Umbilical cord (tissue), 2 donors: Measurements from ENCODE around the gene TCF7. TPM values are rescaled to one million over a fixed set of nuclear protein-coding genes. Genes with fewer than 3 reads are reported as not detected.
A peak's percentile ranks its signal among the peaks of the same experiment; 100 is the strongest.

Source experiments
- DNase-seq: peaks from one replicate; pipeline ENCODE4 v3.0.0-alpha.2; 2015; ENCODE audit warnings: low spot score
- total RNA-seq: library from RNA; depleted of rRNA; stranded (reverse); fragments of >200 nt; gene quantifications from one replicate; pipeline ENCODE4 v1.2.3, GENCODE V29; 2014; ENCODE audit warnings: low replicate concordance; ENCODE audit not compliant: insufficient read depth

The TCF7 gene
- total RNA-seq, 1 donor from 2014 or later: 0.96 TPM

- DNase-seq: no peak
These were observed 1.1 kb upstream of the TCF7 start for GRCh38 chr5:134113363-134113889.

GRCh38 chr5:134114886-134115805, 665 bp downstream of the TCF7 start:
- DNase-seq: no peak

GRCh38 chr5:134115806-134116175, 1.3 kb downstream of the TCF7 start:
- DNase-seq: no peak

GRCh38 chr5:134116286-134116685, 1.8 kb downstream of the TCF7 start:
- DNase-seq: no peak

- DNase-seq: no peak
These were observed 2.6 kb downstream of the TCF7 start for GRCh38 chr5:134116789-134117761.

- DNase-seq: no peak
These were observed 3.8 kb downstream of the TCF7 start for GRCh38 chr5:134118212-134118835.

GRCh38 chr5:134119720-134120119, 5.2 kb downstream of the TCF7 start:
- no peak for DNase-seq

- DNase-seq: no peak
These were observed 6.1 kb downstream of the TCF7 start for GRCh38 chr5:134120386-134121138.

GRCh38 chr5:134122530-134122929, 8.0 kb downstream of the TCF7 start:
- no peak for DNase-seq

GRCh38 chr5:134123360-134123759, 8.9 kb downstream of the TCF7 start:
- no peak for DNase-seq

GRCh38 chr5:134124289-134125038, 10.0 kb downstream of the TCF7 start:
- no peak for DNase-seq

GRCh38 chr5:134125039-134126015, 10.8 kb downstream of the TCF7 start:
- peak; percentile 21 for DNase-seq

- DNase-seq: no peak
These were observed 12.9 kb downstream of the TCF7 start for GRCh38 chr5:134127376-134127861.

- no peak for DNase-seq
These were observed 13.6 kb downstream of the TCF7 start for GRCh38 chr5:134127988-134128647.

GRCh38 chr5:134128648-134128995, 14.1 kb downstream of the TCF7 start:
- no peak for DNase-seq

GRCh38 chr5:134129411-134130238, 15.1 kb downstream of the TCF7 start:
- DNase-seq: no peak

GRCh38 chr5:134130239-134130945, 15.9 kb downstream of the TCF7 start:
- DNase-seq: no peak
